Smooth muscle cell of the brain vasculature (primary cell): ENCODE results near the gene TRIM14.
A peak's percentile ranks its signal among the peaks of the same experiment; 100 is the strongest.
"Not testable (repeated sequence)": the region's sequence is repeated elsewhere in the genome, so short reads cannot be mapped to it uniquely, and the experiment has no call there.

Source experiments
- DNase-seq: peaks from one replicate; pipeline ENCODE4 v3.0.0-alpha.2; 2012; ENCODE audit warnings: low read depth, low spot score

TRIM14 gene

GRCh38 chr9:98050351-98050750 is 68.7 kb downstream of the TRIM14 start:
- no peak for DNase-seq

- no peak for DNase-seq
Observed at GRCh38 chr9:98049288-98050072, 69.5 kb downstream of the TRIM14 start.

- no peak for DNase-seq
Observed at GRCh38 chr9:98047002-98047401, 72.0 kb downstream of the TRIM14 start.

DNA sequence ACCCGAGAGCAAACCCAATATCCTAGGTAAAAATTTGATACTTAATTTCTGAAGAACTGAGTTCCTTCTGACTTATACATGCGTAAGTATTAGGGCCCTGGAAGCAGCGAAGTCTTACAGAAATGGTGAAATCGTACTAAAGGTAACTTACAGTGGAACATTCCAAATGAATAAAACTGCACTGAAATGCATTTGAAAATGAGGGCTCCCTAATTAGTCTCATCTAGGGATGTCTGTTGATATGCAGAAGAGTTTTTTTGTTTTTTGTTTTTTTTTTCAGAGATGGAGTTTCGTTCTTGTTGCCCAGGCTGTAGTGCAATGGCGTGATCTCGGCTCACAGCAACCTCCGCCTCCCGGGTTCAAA is 72.9 kb downstream of the TRIM14 start:
- no peak for DNase-seq

GRCh38 chr9:98045234-98046179 is 73.5 kb downstream of the TRIM14 start:
- DNase-seq: no peak

DNA sequence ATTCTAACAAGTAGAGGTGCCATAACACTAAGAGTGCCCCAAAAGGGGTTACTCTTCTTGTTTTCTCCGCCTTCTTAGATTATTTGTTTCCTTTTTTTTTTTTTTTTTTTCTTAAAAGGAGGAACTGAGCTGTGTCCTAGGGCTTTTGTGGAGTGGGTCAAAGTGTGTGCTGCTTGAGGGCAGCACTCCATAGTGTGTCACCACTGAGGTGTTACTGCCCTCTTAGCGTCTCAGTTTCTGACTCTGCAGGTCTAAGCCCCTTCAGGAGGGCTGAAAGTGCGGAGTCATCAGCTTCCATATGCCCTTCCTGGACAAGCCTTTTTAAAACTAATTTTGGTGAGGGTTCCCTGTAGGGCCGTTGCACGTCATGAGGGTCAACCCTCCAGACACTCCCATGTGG is 75.1 kb downstream of the TRIM14 start:
- no peak for DNase-seq

DNA sequence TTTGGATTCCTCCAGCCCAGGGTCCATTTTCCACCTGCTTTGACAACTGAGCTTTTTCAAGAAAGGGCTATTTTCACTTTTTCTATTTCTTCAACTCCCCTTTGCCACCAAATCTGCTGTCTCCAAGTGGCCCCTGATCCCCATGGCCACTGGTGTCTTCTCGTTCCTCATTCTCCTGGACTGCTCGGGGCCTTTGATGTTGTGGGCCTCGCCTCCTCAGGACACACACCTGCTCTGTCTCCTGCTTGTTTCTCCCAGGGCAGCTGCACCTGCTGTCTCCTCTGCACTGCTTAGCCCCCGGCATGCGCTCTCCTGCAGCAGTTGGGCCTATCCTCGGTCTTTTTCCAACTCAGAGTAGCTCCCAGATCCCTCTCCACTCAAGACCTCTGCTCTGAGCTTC is 78.8 kb downstream of the TRIM14 start:
- DNase-seq: no peak

- DNase-seq: no peak
Observed at GRCh38 chr9:98039607-98040017, 79.4 kb downstream of the TRIM14 start.

GRCh38 chr9:98038958-98039357 is 80.1 kb downstream of the TRIM14 start:
- no peak for DNase-seq

DNA sequence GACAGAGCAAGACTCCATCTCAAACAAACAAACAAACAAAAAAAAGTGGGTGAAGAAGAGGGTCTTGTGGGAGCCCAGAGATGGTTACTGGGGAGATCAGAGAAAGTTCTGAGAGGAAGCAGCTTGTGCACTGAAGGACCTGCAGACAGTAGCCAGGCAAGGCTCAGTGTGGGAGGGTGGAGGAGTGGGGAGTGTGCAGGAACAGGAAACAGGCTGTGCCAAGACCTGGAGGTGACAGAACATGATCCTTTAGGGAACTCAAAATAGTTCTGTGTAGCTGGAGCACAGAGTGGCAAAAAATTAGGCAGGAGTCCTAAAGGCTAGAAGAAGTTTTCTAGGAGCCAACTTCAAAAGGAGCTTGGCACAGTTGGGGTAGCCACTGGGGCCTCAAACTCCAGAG is 81.7 kb downstream of the TRIM14 start:
- no peak for DNase-seq

- DNase-seq: peak; percentile 44
Observed at GRCh38 chr9:98034593-98035546, 84.2 kb downstream of the TRIM14 start.

DNA sequence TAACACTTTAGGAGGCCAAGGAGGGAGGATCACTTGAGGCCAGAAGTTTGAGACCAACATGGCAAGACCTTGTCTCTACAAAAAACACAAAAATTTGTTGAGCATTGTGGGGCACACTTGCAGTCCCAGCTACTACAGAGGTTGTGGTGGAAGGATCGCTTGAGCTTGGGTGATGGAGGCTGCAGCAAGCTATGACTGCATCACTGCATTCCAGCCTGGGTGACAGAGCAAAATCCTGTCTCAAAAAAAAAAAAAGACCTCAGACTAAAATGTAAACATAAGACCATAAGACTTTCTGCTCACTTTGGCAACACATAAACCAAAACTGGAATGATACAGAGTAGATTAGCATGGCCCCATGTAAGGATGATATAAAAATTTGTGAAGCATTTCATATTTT is 87.1 kb downstream of the TRIM14 start:
- DNase-seq: no peak

- DNase-seq: no peak
Observed at GRCh38 chr9:98031169-98031568, 87.9 kb downstream of the TRIM14 start.

DNA sequence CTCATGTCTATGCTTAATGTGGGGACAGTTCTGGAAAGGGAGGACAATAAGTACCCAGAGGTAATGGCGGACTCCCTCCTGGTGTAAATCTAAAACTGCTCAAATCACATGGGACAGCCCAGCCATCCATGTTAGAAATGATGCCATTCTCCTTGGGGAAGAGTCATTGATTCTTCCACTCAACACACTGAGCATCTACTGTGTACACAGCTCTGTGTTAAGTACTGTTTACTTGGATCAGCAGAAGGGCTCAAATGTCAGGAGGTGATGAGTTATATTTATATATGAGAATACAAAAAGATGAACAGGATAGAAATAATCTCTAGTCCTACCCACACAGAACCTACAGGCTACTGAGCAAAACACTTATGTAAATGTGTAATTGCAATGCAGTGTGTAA is 94.3 kb downstream of the TRIM14 start:
- no peak for DNase-seq

DNA sequence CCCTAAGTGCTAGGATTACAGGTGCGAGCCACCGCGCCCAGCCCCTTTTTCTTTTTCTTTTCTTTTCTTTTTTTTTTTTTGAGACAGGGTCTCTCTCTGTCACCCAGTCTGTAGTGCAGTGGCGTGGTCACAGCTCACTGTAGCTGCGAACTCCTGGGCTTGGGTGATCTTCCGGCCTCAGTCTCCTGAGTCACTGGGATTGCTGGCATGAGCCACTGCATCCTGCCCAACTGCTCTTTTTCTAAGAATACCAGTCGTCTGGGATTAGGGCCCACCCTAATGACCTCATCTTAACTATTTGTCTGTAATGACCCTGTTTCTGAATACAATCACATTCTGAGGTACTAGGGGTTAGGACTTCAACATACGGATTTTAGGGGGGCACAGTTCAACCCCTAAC is 96.6 kb downstream of the TRIM14 start:
- DNase-seq: no peak

GRCh38 chr9:98021306-98022040 is 97.5 kb downstream of the TRIM14 start:
- DNase-seq: no peak

- DNase-seq: no peak
Observed at GRCh38 chr9:98020476-98021145, 98.4 kb downstream of the TRIM14 start.

- not testable (repeated sequence) for DNase-seq
Observed at GRCh38 chr9:98019869-98020268, 99.2 kb downstream of the TRIM14 start.
